SJSA1 (cell line): ENCODE data around the gene GRWD1. TPM values are rescaled to one million over a fixed set of nuclear protein-coding genes. Genes with fewer than 3 reads are reported as not detected.

Experiments
- DNase-seq, 2 experiments: peaks; one replicate each; pipeline ENCODE4 v3.0.0-alpha.2; 2015 to 2020; ENCODE audit warnings: low spot score in 2 of 2, low read depth in 1 of 2
- H3K27ac ChIP-seq: fragments of 250-450 bp; sonication (Bioruptor Pico); 2 replicates; pipeline ENCODE4 v1.5.1; 2020; ENCODE audit warnings: mild to moderate bottlenecking, moderate library complexity
- H3K27me3 ChIP-seq: fragments of 250-450 bp; sonication (Bioruptor Pico); replicated peaks from 2 replicates; pipeline ENCODE4 v1.5.1; 2020; ENCODE audit warnings: mild to moderate bottlenecking, moderate library complexity
- H3K36me3 ChIP-seq: fragments of 250-450 bp; sonication (Bioruptor Pico); 2 replicates; pipeline ENCODE4 v1.5.1; 2020; ENCODE audit warnings: mild to moderate bottlenecking
- H3K4me1 ChIP-seq: fragments of 250-450 bp; sonication (Bioruptor Pico); replicated peaks from 2 replicates; pipeline ENCODE4 v1.6.1; 2021; ENCODE audit warnings: mild to moderate bottlenecking
- H3K4me3 ChIP-seq: fragments of 250-450 bp; sonication (Bioruptor Pico); 2 replicates; pipeline ENCODE4 v1.5.1; 2020; ENCODE audit warnings: mild to moderate bottlenecking
- H3K9me3 ChIP-seq: fragments of 250-450 bp; sonication (Bioruptor Pico); replicated peaks from 2 replicates; pipeline ENCODE4 v1.5.1; 2020; ENCODE audit warnings: mild to moderate bottlenecking
- total RNA-seq: library from RNA; depleted of rRNA; stranded (reverse); fragments of >200 nt; shearing (Covaris generic); gene quantifications from 2 replicates; pipeline ENCODE4 v1.2.3, GENCODE V29; 2014

The GRWD1 gene
- total RNA-seq, 1 experiment from 2014 or later, result 50.5 TPM

DNA sequence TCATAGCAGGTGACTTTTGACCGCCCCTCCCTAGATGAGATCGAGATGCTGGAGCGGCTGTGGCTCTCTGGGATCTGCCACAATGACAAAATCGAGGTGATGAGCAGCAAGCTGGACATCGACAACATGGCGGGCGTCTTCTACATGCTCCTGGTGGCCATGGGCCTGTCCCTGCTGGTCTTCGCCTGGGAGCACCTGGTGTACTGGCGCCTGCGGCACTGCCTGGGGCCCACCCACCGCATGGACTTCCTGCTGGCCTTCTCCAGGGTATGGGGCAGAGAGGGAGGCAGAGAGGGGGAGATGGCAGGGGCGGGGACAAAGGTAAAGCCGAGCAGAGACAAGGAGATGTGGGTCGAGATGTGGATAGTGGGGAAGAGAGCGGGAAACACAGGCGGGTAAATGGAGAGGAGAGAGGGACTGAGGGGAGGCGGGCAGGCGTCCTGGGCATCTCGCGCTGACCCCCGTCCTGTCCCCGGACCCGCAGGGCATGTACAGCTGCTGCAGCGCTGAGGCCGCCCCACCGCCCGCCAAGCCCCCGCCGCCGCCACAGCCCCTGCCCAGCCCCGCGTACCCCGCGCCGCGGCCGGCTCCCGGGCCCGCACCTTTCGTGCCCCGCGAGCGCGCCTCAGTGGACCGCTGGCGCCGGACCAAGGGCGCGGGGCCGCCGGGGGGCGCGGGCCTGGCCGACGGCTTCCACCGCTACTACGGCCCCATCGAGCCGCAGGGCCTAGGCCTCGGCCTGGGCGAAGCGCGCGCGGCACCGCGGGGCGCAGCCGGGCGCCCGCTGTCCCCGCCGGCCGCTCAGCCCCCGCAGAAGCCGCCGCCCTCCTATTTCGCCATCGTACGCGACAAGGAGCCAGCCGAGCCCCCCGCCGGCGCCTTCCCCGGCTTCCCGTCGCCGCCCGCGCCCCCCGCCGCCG lies 3.4 kb upstream of the GRWD1 start:
- Histone ChIP-seq H3K9me3 (no peaks in the 10 kb centered on the region), H3K4me1 (peaks cover 26% of the 10 kb centered on the region), H3K27ac (no peak overlapping the region), H3K36me3 (peaks cover 17% of the 10 kb centered on the region), H3K27me3 (peaks cover 16% of the 10 kb centered on the region), H3K4me3 (no peak overlapping the region)
- DNase-seq, result no peak

GRCh38 chr19:48443256-48443655 lies 2.5 kb upstream of the GRWD1 start:
- H3K4me3 ChIP-seq, result no peak overlapping the region; the same call in 1 of the 2 replicates
- H3K4me1 ChIP-seq, result peaks cover 29% of the 10 kb centered on the region
- H3K9me3 ChIP-seq, result no peaks in the 10 kb centered on the region
- peaks cover 16% of the 10 kb centered on the region for H3K27me3 ChIP-seq
- no peak overlapping the region for H3K27ac ChIP-seq
- DNase-seq, result no peak
- peaks cover 26% of the 10 kb centered on the region for H3K36me3 ChIP-seq

DNA sequence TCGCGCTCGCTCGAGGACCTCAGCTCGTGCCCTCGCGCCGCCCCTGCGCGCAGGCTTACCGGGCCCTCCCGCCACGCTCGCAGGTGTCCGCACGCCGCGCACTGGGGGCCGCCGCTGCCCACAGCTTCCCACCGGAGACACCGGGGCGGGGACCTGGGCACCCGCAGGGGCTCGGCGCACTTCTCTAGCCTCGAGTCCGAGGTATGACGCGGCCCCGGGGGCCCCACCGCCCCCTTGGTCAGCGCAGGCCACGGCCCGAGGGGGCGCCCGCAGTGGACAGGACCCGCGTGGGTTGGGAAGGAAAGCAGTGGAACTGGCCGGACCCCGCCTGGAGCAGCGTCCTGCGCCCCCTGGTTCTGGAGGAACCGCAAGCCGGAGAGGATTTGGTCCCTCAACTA lies 2.1 kb upstream of the GRWD1 start:
- H3K4me3 ChIP-seq, result no peak overlapping the region
- H3K36me3 ChIP-seq, result peaks cover 31% of the 10 kb centered on the region
- H3K27me3 ChIP-seq, result peaks cover 16% of the 10 kb centered on the region
- H3K4me1 ChIP-seq, result peaks cover 29% of the 10 kb centered on the region
- no peak overlapping the region for H3K27ac ChIP-seq
- DNase-seq, result no peak
- no peaks in the 10 kb centered on the region for H3K9me3 ChIP-seq

DNA sequence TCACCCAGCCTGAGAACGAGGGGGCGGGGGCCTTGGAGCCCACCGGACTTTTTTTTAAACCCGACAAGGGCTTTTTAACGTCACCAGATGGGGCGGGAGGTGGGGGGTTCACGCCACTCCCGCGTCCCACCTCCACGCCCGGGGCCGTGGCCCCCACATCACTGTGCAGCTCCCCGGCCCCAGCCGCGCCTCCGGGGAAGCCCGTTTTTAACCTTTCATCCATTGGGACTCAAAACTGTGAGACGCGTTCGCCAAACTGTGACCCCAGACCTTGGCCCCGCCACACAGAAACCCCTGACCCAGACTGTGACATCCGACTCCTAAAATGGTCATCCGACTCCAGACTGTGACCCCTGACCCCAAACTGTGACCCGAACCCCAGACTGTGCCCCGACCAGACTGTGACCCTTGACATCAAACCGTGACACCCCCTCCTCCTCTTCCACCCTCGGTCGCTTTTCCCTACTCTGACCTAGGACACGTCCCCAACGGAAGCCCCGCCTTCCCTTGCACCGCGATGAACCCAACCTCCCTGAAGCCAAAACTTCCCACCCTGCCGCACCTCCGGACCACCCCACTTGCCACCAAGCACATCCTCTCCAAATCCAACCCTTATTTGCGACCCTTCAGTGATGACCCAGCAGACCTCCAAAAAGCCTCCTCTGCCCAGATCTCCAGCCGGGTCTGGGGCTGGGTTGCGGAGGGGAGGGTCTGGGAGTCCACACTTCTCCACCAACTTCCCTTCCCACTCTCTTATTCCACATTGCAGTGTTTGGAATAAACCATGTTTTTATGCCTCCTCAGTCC lies 1.5 kb upstream of the GRWD1 start:
- no peak for DNase-seq
- Histone ChIP-seq H3K27ac (no peak overlapping the region), H3K4me3 (peak overlapping the region; percentile 84), H3K36me3 (peaks cover 36% of the 10 kb centered on the region), H3K27me3 (peaks cover 16% of the 10 kb centered on the region), H3K4me1 (peaks cover 29% of the 10 kb centered on the region), H3K9me3 (no peaks in the 10 kb centered on the region)

DNA sequence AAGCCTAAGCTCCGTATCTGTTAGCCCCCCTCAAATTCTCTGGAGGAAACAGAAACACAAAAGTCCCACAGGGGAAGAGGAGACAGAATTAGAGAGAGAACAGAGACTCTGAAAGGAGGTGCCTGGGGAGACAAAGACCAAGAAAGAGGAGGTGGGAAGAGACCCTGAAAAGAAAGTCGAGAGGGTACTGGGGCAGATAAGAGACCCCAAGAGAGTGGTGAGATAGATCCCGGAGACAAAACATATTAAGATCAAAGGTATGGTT lies 915 bp upstream of the GRWD1 start:
- peaks cover 29% of the 10 kb centered on the region for H3K4me1 ChIP-seq
- H3K27me3 ChIP-seq, result peaks cover 16% of the 10 kb centered on the region
- no peak overlapping the region for H3K27ac ChIP-seq
- no peak for DNase-seq
- no peaks in the 10 kb centered on the region for H3K9me3 ChIP-seq
- H3K4me3 ChIP-seq, result peak overlapping the region; percentile 84
- peaks cover 40% of the 10 kb centered on the region for H3K36me3 ChIP-seq

DNA sequence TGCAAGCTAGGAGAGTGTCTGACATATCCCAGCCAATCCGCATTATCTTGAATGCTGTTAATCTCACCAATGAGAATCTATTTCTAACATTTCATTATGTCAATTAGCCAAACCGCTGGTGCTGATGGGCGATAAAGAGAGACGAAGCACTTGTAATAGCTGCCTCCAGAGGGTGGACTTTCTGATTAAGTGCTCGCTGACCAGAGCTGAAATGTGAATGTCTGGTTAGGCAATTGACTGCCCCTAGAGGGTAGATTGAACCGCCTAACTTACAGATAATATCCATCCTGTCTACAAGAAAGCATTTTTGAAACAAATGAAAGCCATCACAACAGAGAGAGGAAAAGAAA lies 552 bp upstream of the GRWD1 start:
- H3K4me3 ChIP-seq, result peak overlapping the region; percentile 84
- peak in 1 of 2 experiments; percentile 65 for DNase-seq
- peaks cover 16% of the 10 kb centered on the region for H3K27me3 ChIP-seq
- H3K36me3 ChIP-seq, result peaks cover 43% of the 10 kb centered on the region
- peaks cover 29% of the 10 kb centered on the region for H3K4me1 ChIP-seq
- no peaks in the 10 kb centered on the region for H3K9me3 ChIP-seq
- H3K27ac ChIP-seq, result peak overlapping the region; percentile 87

DNA sequence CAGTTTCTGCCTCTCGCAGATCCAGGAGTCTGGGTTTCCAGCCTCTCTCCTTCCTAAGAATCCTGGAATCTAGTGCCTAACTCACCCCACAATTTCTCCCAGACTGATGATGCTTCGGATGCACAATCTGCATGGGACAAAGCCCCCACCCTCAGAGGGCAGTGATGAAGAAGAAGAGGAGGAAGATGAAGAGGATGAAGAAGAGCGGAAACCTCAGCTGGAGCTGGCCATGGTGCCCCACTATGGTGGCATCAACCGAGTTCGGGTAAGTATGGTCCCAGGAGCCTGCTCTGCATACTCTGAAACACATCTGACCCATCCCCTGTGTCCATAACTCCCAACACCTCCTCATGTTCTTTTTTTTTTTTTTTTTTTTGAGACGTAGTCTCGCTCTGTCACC lies 796 bp downstream of the GRWD1 start:
- DNase-seq, result no peak
- Histone ChIP-seq H3K4me3 (peak overlapping the region; percentile 84), H3K27ac (peak overlapping the region; percentile 87; the same call in 1 of the 2 replicates), H3K9me3 (no peaks in the 10 kb centered on the region), H3K4me1 (peaks cover 29% of the 10 kb centered on the region), H3K27me3 (peaks cover 16% of the 10 kb centered on the region), H3K36me3 (peaks cover 56% of the 10 kb centered on the region)

DNA sequence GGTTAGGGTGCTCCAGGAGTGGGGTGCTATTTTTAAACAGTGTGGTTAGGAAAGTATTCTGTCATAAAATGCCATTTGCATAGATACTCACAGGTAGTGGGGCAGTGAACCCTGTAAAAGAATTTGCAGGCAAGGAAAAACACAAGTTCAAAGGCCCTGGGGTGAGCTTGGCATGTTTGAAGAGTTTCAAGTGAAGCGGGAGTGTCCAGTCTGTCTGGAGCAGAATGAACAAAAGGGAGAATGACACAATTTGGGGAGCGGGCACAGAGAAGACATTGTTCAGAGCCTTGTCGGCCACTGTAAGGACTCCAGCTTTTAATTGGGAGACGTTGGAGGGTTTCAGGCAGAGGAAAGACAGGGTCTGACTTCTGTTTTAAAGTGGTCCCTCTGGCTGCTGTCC lies 2.8 kb downstream of the GRWD1 start:
- H3K4me1 ChIP-seq, result peaks cover 24% of the 10 kb centered on the region
- H3K9me3 ChIP-seq, result no peaks in the 10 kb centered on the region
- H3K36me3 ChIP-seq, result peaks cover 74% of the 10 kb centered on the region
- DNase-seq, result no peak
- H3K27me3 ChIP-seq, result peaks cover 13% of the 10 kb centered on the region
- no peak overlapping the region for H3K27ac ChIP-seq
- no peak overlapping the region for H3K4me3 ChIP-seq

DNA sequence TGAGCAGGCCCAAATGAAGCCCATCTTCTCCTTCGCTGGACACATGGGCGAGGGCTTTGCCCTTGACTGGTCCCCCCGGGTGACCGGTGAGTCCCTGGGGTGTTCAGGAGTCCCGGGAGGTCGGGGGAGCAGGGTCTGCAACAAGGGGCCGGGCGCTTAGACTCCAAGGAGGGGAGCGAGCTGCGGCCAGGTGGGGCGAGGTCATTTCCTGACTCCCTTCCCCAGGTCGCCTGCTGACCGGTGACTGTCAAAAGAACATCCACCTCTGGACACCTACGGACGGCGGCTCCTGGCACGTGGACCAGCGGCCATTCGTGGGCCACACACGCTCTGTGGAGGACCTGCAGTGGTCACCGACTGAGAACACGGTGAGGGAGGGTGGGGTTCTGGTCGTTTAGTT lies 4.7 kb downstream of the GRWD1 start:
- Histone ChIP-seq H3K4me1 (peaks cover 7% of the 10 kb centered on the region), H3K27me3 (no peaks in the 10 kb centered on the region), H3K4me3 (no peak overlapping the region), H3K9me3 (no peaks in the 10 kb centered on the region), H3K27ac (no peak overlapping the region), H3K36me3 (peaks cover 79% of the 10 kb centered on the region)
- DNase-seq, result no peak

DNA sequence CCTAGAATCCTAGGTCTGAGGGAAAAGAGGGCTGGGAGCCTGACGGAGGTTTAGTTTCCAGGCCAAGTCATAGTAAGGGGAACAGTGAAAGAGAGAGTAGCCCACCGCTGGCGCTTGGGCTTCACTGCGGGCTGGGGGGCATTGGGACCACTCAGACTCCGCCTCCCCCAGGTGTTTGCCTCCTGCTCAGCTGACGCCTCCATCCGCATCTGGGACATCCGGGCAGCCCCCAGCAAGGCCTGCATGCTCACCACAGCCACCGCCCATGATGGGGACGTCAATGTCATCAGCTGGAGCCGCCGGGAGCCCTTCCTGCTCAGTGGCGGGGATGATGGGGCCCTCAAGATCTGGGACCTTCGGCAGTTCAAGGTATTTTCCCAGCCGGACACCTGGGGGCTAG lies 5.1 kb downstream of the GRWD1 start:
- no peak overlapping the region for H3K4me3 ChIP-seq
- no peaks in the 10 kb centered on the region for H3K9me3 ChIP-seq
- peaks cover 7% of the 10 kb centered on the region for H3K4me1 ChIP-seq
- no peak overlapping the region for H3K27ac ChIP-seq
- H3K36me3 ChIP-seq, result peaks cover 81% of the 10 kb centered on the region
- H3K27me3 ChIP-seq, result no peaks in the 10 kb centered on the region
- no peak for DNase-seq

- Histone ChIP-seq H3K4me1 (peaks cover 4% of the 10 kb centered on the region), H3K9me3 (no peaks in the 10 kb centered on the region), H3K27me3 (no peaks in the 10 kb centered on the region), H3K4me3 (no peak overlapping the region), H3K27ac (no peak overlapping the region), H3K36me3 (peaks cover 80% of the 10 kb centered on the region)
- no peak for DNase-seq
Observed at GRCh38 chr19:48451624-48452023, 5.8 kb downstream of the GRWD1 start.

DNA sequence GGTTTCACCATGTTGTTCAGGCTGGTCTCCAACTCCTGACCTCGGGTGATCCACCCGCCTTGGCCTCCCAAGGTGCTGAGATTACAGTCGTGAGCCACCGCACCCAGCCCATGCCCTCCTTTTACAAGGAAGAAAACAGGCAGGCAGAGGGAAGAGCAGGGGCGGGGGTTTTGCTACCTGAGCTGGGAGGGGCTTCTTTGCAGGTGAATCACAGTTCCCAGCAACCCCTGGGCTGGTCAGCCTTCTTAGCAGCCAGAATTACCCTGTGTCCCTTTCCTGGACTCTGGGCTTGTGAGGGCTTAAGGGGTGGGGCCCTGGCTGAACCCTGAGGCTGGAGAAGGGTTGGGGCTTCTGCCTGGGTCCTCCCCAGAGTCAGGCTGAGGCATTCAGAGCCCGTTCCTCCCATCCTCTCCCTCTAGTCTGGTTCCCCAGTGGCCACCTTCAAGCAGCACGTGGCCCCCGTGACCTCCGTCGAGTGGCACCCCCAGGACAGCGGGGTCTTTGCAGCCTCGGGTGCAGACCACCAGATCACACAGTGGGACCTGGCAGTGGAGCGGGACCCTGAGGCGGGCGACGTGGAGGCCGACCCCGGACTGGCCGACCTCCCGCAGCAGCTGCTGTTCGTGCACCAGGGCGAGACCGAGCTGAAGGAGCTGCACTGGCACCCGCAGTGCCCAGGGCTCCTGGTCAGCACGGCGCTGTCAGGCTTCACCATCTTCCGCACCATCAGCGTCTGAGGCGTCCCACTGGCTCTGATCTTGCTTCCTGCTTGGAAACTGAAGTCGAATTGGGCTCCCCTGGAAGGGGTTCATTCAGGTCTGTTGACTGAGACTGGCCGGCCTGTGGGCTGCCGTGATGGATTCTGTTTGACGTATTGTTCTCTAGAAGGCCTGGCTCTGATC lies 6.8 kb downstream of the GRWD1 start:
- H3K27me3 ChIP-seq, result no peaks in the 10 kb centered on the region
- H3K4me3 ChIP-seq, result no peak overlapping the region
- H3K36me3 ChIP-seq, result peaks cover 77% of the 10 kb centered on the region
- H3K27ac ChIP-seq, result no peak overlapping the region
- H3K4me1 ChIP-seq, result 0 out of 2 replicates have a peak, but pooled peaks cover 2% of the 10 kb centered on the region
- no peak for DNase-seq
- H3K9me3 ChIP-seq, result no peaks in the 10 kb centered on the region

- H3K4me3 ChIP-seq, result no peak overlapping the region
- no peaks in the 10 kb centered on the region for H3K9me3 ChIP-seq
- no peak for DNase-seq
- H3K27ac ChIP-seq, result no peak overlapping the region
- peaks cover 61% of the 10 kb centered on the region for H3K36me3 ChIP-seq
- H3K27me3 ChIP-seq, result no peaks in the 10 kb centered on the region
- H3K4me1 ChIP-seq, result no peaks in the 10 kb centered on the region
Observed at GRCh38 chr19:48454150-48454730, 8.5 kb downstream of the GRWD1 start.
